NOMO-1 treated with dmso at 0.1 percent for 144 hours (cell line): ENCODE measurements around the gene CEP57.

Source experiments
- DNase-seq: peaks from one replicate; lab custom pipeline; 2025; ENCODE audit not compliant: unreplicated experiment; lab: John Stamatoyannopoulos, UW

CEP57 gene

DNA sequence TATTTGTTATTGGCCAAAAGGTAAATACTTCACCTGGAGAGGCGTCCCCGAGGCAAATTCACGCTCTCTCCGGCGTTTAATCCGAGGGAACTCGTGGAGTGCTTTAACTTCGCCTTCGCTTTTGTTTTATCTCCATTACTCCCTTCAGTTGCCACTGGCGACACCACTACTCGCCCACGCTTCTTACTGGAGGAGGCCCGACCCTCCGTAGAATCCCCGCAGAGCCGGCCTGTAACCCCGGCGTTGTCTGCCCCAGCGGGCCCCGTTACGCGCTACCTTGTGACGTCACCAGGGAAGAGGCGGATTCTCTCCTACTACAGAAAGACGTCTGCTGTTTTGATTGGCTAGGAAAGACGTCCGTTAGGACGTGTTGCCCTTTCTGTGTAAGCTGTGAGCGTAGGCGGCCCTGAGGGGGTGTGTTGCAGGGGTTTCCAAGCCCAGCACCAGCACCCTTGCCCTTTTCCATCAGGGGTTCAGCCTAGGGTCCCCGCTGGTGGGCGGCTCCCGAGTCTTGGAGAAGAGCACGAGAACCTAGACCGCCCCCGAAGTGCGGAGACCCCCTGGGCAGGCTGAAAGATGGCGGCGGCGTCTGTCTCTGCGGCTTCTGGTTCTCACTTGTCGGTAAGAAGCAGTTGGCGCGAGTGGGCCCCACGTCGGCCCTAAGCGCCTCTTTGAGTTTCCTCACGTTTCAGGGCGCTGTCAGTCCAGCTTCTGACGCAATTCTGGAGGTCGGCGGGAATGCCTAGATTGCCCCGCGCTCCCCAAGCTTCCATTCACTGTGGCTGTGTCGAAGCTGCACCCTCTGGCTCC lies at the start of gene CEP57:
CEP57 (plus strand) TSS at position 376 of the 810 bp plus-strand sequence; CDS start at position 577, 201 bp downstream.
- DNase-seq, result peak; percentile 87

DNA sequence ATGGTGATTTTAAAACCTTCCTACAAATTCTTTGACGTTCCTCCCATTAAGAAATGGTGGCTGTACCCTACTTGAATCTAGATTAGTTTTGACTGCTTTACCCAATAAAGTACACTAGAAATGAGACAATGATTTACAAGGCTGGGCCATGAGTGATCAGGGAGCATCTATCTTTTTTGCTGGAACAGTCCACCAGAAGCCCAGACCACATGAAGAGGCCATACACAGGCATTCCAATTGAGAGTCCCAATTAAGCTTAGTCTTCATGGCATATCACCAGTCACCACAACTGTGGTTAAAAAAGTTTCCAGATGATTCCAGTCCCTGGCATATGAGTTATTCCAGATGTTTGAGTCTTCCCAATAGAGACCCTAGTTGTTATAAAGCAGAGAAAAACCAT lies 40.2 kb upstream of the CEP57 start:
- no peak for DNase-seq

DNA sequence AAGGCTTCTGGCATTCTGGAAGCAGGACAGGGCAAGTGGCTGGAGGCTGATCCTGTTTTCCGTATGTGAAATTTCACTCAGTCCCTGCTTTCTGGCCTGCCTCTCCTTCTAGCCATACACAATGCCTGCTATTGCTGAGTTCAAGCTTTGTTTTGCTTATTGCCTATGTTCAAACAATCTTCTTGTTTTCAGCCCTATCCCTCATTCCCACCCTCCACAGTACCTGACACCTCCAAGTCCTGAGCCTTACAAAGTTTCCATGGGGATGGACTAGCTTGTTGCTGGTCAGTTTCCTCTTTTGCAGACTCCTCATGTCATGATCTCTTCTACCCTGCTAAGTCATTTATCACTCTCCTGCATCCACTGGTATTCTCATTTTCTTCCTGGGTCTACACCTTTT lies 38.8 kb upstream of the CEP57 start:
- DNase-seq, result no peak

DNA sequence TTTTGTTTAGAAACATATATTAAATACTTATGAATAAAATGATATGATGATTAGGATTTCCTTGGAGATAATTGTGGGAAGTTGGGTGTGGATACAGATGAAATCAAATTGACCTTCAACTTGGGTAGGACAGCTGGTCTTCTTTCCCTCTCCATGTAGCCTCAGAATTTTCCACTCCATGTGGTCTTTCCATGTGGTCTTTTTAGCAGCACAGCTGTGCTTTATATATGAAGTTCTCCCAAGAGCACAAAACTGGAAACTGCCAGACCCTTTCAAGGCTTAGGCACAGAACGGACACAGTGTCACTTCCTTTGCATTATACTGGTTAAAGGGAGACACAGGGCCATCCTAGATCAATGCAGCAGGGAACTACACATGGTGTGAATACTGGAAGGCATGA lies 29.4 kb upstream of the CEP57 start:
- DNase-seq, result no peak

DNA sequence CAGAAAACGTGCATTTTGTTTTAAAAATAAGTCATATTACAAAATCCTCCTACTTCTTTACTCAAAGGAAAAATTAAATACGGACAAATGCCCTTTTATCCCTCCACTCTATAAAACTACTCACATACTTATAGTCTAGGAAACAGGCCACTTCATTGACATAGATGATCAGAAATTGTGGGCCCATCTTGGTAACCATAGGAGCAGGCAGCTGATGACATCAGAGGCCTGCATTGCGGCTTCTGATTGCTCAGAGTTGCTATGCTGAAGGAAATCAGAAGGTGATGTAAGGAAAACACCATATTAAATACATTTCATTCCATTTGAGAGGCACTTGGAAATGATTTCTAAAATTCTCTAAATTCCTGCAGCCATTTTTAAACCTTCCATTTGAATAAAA lies 27.8 kb upstream of the CEP57 start:
- DNase-seq, result no peak

DNA sequence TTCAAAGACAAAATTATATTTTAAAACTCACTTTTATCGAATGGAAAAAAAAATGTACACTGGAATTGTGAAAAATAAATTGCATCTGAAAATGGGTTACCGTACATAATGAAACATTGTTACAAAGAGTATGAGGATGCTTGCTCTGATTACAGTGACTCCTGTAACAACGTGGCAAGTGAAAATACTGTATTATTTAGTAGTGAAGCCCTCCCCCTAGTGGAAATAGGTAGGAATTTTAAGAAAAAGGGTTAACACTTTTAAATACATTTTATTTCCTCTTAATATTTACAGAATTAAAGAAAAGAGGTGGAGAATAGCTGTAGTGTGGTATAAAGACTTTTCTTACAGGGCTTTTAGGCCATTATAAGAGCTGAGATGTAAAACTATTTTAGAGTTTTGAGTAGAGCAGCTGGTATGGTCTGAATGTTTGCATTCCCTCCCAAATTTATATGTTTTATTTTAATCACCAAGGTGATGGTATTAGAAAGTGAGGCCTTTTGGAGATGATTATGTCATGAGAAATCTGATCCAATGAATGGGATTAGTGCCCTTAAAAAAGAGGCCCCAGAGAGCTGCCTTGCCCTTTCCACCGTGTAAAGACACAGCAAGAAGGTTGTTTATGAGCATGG lies 25.9 kb upstream of the CEP57 start:
- peak; percentile 25 for DNase-seq

DNA sequence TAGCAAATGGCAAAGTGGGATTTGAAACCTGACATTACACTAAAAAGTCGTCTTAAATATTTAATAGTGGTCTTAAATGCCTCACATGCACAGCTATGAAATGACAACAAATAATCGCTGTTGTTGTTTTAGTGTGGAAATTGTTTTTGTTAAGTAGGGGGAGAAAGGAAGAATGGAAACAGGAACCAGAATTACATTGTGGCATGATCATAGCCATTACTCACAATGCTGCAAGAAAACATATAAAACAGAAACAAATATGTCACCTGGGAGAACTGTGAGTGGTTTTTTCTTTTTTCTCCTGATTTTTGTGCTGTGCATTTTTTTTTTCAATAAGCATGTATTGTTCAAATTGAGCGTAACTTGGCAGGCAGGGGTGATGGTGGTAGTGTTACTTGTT lies 23.6 kb upstream of the CEP57 start:
- no peak for DNase-seq

DNA sequence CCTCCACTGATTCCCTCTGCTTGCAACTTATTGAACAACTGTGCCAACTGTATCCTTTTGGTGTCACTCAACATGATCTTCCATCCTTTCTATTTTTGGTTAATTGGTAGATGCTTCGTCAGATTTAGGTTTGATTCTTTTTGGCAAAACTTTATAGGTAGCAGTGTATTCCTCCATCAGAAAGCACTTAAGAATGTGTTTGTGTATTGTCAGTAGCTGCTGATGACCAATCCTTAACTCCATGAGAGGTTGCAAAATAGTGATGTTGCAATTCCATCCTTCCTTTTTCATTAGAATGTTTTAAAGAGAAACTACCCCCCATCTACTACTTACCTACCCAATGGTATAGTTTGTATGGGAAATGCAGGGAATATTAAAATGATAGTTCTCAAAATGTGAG lies 22.8 kb upstream of the CEP57 start:
- DNase-seq, result no peak

DNA sequence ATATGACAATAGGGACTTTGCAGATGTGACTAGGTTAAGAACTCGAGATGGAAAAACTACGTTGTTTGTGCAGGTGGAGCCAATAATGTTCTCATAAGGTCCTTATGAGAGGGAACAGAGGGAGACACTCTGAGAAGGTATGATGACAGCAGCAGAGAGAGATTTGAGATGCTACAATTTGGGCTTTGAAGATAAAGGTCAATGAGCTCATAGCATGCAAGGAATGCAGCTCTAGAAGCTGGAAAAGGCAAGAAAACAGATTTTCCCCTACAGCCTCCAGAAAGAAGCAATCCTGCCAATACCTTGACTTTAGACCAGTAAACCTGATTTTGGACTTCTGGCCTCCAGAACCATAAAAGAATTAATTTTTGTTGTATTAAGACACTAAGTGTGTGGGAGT lies 21.8 kb upstream of the CEP57 start:
- DNase-seq, result no peak

DNA sequence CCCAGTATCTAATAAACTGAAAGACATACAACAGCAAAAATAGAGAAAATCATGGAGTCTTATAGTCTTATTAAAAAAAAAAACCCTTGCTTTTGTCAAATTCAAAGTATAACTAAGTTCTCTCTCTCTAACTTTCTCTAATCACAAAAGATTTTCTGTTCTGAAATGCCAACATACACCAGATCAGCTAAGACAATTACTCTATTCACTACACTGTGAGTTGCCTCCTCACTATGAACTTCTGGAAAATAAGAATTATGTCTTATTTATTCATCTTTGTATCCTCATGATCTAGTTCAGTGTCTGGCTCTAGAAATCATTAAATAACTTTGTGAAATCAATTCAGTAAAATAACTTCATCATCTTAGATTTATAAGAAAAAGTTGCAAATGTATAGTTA lies 13.4 kb upstream of the CEP57 start:
- no peak for DNase-seq

DNA sequence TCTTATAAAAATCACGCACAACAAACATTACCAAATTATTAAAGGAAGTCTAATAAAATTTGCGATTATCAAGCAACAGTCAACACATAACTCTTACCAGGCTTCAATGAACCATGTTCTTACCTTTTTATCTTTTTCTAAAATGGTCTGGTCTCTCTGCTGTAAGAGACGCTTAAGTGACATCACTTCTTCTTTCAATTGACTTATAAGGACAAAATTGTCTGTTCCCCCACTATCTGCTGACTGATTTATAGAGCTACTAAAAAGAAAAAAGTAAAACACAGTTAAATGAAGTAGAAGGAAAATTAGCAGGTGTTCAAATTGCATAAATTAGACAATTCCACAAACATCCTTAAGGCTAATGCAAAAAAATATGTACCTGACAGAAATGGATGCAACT lies 11.6 kb upstream of the CEP57 start:
- no peak for DNase-seq

DNA sequence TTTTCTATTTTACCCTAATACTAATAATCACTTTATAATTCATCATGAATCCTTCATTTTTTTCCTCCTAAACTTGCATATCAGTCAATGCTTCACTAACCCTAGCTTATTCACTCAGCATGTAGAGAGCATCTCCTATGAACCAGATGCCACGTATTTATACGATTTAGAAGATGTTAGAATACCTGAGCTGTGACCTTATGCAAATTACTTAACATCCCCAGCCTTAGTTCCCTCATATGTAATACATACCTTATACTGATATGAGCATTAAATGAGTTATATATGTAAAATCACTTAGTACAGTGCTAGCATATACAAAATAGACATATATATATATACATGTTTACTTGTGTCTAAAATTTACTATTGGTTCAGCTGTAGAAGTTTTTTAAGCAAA lies 9.8 kb upstream of the CEP57 start:
- DNase-seq, result no peak

DNA sequence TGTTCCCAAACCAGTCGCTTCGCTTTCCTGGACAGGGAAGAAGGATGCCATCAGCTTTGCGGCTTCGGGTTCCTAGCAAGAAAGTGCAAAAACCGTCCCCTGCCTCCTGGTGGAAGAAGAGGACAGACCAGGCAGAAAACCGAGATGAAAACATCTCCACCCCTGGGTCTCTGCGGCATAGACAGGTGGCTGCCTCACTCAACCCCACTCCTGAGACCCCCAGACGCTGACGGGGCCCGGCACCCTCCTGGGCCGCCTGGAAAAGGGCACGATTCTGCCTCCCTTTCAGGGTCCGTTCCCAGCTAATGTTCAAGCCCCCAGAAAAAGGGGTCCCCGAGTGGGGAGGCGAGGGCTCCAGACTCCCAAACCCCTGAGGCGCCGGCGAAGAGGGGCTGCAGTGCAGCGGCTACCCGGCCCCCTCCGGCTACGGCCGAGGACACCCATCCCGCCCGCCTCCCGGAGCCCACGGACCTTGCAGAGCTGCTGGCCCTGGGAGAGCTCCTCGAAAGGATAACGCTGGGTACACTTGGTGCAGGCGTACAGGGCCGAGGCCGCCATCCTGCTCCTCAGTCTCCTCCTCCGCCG lies 1.3 kb upstream of the CEP57 start:
- DNase-seq, result no peak

DNA sequence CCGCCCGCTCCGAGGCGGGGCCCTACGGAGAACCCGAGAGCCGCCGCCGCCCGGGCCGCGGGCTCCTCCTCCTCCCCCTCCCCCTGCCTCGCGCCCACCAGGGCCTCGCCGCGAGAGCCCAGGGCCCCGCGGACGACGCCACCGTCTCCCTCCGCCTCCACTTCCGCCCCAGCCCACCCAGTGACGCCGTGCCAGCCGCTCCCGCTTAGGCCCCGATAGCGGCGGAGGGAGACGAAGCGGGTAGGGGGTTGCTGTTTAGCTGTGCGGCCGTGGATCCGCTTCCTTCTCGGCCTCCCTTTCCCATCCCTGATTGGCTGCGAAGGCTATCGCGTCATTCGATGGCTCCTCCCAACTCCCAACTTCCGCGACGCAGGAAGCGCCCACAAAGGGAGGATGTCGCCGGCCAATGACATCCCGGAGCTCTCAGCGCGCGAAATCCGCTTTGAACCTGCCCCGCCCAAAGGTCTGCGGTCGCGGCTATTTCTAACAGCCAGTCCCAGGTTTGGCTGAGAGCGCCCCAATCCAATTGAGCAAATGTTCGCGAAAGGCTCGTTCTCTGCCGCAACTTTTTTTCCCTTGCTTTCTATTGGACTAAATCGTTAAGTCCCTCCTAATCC lies 684 bp upstream of the CEP57 start, which contains the start of gene FAM76B:
FAM76B (minus strand) TSS at position 277 of the 617 bp plus-strand sequence. CDS start 304 bp downstream, outside the sequence.
- peak; percentile 98 for DNase-seq

DNA sequence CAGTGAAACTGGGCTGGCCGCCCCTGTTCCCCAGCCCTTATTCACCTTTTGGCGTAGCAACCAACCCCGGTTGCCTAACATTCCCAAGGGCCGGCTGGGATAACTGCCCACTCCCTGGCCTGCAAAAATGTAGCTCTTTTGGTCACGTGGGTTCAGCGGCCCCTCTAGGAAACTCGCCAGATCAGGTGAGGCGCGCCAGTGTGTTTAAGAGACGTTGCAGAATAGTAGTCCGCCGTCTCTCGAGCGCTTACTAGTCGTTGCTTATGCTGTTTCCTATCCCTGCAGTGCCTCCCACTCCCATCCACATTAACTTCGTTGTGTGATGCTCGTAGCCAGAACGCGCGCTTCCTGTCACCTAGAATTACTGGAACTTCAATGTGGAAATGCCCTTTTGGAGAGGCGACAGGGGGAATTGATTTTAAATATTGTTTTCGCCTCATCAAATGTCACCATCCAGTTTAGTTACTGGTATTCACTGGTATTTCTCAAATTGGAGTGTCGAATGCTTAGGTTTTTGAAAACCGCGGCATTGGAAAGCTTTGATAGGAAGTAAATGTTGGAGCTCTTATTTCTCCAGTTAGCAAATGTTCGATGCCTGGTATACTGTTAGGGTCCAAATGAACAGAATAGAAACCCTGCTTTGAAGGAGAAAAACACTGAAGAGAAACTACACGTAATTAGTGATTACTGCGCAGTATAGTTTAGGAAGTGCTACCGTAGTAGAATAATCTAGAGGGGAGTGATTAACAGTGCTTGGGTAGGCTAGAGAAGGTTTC lies 823 bp downstream of the CEP57 start:
- peak; percentile 22 for DNase-seq

DNA sequence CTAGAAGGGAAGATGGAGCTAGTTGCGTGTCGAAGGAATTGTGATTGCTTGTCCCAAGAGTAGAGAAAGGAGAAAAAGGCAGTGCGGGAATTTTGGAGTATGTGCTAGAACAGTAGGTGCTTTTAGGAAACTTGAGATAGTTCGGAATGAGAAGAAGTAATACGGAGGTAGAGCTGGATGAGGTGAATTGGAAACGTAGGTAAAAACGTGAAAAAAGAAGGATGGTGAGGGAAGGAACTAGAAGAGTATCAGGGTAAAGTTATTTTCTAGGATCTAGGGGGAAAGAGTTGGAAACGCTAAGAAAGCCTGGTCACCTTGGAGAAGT lies 1.4 kb downstream of the CEP57 start:
- no peak for DNase-seq

DNA sequence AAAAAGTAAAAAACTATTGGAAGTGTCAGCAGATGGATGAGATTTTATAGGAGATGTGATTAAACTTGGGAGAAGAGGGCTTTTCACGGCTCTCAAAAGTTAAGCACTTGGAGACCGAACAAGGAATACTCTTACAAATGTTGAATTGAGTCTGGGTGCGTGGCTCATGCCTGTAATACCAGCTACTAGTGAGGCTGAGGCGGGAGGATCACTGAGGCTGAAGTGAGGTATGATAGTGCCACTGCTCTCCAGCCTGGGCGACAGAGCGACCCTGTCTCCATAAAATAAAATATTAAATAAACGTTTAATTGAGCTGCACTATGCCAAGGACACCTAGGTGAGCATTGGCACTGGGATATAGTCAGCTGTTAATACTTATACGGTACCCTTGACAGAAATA lies 1.9 kb downstream of the CEP57 start:
- no peak for DNase-seq

DNA sequence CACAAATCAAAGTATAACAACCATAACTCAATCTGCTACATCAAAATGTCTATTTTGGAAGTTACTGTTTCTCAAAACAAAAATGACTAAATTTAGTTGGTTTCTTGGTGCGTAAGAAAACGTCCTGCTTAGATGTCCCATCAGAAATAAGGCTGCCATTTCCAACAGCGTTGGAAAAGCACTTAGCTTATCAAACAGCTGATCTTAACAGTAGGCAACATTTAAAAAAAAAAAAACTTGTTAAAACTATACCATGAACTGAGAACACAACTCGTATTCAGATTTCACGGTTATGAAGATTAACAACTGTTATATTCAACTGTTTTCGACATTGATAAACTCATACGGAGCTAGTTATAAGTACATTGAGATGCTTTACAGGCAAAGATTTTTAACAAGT lies 2.4 kb downstream of the CEP57 start:
- DNase-seq, result no peak

DNA sequence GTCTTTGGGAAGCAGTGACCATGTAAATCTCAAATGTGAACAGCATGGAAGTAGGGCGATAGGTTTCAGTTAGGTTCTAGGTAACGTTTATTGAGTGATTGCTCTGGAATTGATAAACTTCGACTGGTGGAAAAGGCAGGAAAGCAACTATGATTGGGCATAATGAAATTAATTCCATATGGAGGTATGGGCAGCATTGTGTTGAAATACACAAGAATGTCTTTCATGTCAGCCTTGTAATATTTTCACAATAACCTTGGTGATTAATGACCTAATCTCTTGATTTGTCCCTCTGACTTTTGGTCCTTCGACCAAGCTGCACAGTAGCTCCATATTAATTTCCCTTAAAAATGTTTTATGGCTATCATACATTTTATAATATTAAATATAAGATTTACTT lies 2.8 kb downstream of the CEP57 start:
- DNase-seq, result no peak

DNA sequence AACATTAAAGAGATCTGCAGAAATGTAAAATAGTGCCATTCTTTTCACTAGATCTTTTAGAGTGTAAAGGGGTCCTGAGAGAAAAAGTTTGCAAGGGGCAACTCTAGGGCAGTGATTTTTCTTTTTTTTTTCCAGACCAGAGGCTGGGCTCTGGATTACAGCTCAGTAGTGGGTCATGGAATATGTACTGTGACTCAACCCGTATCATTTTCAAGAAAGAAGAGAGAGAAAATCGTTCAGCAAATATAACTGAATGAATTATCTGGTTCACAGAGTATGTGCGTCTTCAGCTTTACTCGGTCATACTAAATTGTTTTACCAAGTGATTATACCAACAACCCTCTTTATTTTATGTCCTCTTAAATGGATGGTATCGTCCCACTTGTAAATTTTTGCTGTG lies 3.8 kb downstream of the CEP57 start:
- no peak for DNase-seq

DNA sequence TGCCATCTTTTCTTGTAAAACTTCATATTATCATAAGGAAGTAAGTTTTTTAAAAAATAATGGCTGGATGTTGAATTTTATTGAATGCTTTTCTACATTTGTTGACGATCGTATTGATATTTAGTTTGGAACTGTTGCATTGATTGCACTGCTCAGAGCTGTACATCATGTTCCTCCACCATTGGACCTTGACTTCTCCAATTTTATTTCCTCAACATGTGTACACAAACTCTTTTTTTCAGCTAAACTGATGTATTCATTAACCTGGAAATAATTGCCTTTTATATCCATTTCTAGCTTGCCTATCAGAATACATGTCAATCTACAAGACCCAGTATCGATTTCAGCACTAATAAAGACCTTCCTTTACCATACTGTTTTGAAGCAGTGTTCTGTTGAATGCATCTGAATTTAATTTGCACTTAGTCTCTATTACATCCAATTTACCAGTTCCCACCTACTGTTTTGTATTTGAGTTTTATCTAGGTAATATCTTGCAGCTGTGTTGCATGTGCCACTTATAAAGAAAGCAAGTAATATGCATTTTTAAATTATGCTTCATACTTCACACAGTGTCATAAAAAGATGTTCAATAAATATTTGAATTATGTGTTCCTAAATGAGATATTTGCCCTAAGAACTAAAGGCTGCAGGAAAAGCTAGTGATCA lies 5.5 kb downstream of the CEP57 start:
- no peak for DNase-seq
